OCI-LY7 (cell line): ENCODE data around the gene TNS2.
"Not testable (repeated sequence)": the region's sequence is repeated elsewhere in the genome, so short reads cannot be mapped to it uniquely, and the experiment has no call there.

ENCODE experiments used
- CTCF ChIP-seq: fragments of 200-600 bp; sonication (generic); conservative IDR thresholded peaks from 2 replicates; pipeline ENCODE4 v1.5.1; 2014; ENCODE audit warnings: mild to moderate bottlenecking, antibody characterized with exemption, low read length, moderate library complexity, mixed read lengths
- EZH2phosphoT487 ChIP-seq: fragments of 200-600 bp; sonication (generic); IDR thresholded peaks from 2 replicates; pipeline ENCODE4 v1.6.1; 2018; ENCODE audit warnings: low read depth, borderline replicate concordance, mild to moderate bottlenecking, mixed run types, antibody characterized with exemption, low read length, moderate library complexity, mixed read lengths

DNA sequence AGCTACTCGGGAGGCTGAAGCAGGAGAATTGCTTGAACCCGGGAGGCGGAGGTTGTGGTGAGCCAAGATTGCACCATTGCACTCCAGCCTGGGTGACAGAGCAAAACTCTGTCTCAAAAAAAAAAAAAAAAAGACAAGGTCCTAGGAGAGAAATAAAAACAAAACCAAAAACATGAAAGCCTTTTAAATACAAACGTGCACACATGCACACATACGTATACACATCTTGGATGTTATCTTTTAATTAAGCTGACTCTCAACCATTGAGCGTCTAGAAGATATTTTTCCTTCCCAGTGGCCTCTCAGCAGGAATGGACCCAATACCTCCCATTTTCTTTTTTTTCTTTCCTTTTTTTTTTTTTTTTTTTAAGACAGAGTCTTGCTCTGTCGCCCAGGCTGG, 62.6 kb downstream of the TNS2 start:
- not testable (repeated sequence) for TF ChIP-seq CTCF, EZH2phosphoT487
